GM20000 (cell line): ENCODE measurements around the gene ESYT2.

Experiments used
- DNase-seq: peaks from one replicate; pipeline ENCODE4 v3.0.0; 2012; ENCODE audit warnings: low spot score
- CTCF ChIP-seq: IDR thresholded peaks from 2 replicates; pipeline ENCODE4 v1.5.1; 2012; ENCODE audit warnings: mild to moderate bottlenecking, control low read depth; ENCODE audit errors: extremely low read depth, missing control alignments

Gene ESYT2

GRCh38 chr7:158861004-158861787 is 31.9 kb upstream of the ESYT2 start:
- DNase-seq = no peak

GRCh38 chr7:158860394-158860793 is 31.1 kb upstream of the ESYT2 start:
- no peak for DNase-seq
- no peak for TF ChIP-seq CTCF

More at GRCh38 chr7:158861004-158861787, 31.9 kb upstream of the ESYT2 start:
- no peak for TF ChIP-seq CTCF

GRCh38 chr7:158858592-158859503 is 29.5 kb upstream of the ESYT2 start:
- TF ChIP-seq CTCF = no peak
- no peak for DNase-seq

GRCh38 chr7:158856883-158857668 is 27.8 kb upstream of the ESYT2 start:
- DNase-seq = no peak
- TF ChIP-seq CTCF = no peak

GRCh38 chr7:158854681-158855081 is 25.4 kb upstream of the ESYT2 start:
- DNase-seq = no peak
- no peak for TF ChIP-seq CTCF

GRCh38 chr7:158850545-158851102 is 21.3 kb upstream of the ESYT2 start:
- DNase-seq = no peak
- TF ChIP-seq CTCF = no peak
